HG02642 (cell line): ENCODE results near the gene LGI1.

Experiments
- ATAC-seq: cut with Tn5 transposase; IDR thresholded peaks from one replicate; pipeline ENCODE4 v1.9.1; 2021; ENCODE audit warnings: mild to moderate bottlenecking; ENCODE audit not compliant: unreplicated experiment, poor library complexity

Gene LGI1

DNA sequence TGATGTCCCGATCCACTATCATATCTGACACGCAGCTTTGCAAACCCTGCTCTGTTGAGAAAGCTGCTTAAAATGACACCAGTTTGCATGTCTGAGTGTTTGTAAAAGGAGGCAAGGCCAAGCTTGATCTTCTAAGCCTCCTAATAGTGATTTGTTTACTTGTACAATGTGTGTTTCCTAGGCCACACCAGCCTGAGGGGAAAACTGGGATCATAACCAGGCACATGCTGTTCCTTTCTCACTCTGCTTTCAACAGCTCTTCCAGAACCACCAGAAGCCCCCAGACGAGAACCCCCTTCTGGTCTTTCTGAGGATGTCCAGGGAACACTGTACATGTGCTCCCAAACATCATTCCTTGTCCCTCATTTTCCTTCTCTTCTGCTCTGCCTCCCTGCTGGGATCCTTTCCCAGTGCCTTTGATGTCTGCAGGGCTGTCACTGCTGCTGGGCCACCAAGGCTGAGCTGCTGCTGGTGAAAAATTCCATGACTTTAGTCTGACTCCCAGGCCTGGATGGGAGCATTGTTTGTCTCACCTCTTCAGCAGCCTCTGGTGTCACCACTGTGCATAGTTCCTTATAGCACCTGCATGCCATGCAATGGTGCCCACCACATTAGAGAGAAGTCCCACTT lies 4.0 kb upstream of the LGI1 start:
- no peak for ATAC-seq

DNA sequence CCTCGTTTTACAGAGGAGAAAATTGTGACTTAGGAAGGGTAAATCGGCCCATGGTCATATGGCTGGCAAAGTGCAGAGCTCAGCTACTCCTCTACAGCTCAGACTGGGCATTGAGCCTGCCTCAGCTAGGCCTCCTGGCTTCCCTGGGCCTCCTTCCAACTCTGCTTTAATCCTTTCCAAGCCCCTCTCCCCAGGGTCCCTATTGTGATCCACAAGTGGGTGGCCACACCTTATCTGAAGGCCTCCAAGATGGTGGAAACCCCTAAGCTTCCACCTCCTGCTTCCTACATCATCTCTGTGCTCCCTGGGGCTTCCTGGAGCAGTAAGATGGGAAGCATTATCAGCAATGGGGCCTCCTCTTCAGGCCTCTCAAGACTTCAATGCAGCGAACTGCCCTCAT lies 3.0 kb upstream of the LGI1 start:
- no peak for ATAC-seq

DNA sequence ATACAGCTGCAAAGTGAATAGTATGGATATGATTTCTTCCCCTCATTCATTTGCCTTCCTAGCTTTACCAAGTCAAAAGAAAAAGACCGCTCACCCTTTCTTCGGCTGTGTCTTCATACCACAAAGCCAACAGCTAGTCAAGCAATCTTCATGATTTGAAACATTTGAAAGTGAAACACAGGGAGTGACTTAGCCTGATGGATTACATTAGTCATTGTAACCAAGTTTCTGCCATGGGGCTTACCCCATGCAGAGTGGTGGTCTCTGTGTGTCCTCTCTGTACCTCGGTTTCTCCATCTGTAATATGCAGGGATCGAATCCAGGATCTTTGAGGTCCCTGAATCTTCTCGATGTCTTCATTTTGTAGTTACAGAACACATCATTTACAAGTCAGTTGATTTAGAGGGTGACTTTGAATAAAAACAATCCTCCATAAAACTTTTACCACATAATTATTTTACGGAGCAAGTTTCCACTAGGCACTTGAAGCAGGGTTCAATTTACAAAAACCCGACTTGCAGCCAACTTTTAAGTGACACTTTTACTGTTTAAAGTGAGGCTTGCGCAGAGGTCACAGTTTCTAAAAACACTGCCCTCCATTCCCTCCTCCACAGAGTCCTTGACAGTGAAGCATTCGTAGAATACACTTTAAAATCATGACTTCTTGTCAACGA lies 2.2 kb upstream of the LGI1 start:
- no peak for ATAC-seq

DNA sequence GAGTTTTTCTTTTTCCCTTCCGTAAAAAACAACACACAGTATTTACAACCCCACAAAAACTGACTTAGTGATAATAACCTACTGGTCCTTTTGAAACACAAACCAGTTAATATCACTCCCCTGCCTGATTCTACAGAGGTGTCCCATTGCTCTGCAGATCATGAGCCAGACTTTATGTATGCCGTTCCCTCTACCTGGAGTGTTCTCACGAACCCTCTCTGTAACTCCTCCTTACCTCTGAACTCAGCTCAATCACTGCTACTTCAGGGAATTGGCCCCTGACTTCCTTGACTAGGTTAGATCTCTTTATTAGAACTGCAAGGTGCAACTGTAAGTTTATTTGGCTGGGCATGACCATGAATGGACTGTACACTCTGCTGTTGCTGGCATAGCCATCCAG lies 1.6 kb upstream of the LGI1 start:
- ATAC-seq: no peak

DNA sequence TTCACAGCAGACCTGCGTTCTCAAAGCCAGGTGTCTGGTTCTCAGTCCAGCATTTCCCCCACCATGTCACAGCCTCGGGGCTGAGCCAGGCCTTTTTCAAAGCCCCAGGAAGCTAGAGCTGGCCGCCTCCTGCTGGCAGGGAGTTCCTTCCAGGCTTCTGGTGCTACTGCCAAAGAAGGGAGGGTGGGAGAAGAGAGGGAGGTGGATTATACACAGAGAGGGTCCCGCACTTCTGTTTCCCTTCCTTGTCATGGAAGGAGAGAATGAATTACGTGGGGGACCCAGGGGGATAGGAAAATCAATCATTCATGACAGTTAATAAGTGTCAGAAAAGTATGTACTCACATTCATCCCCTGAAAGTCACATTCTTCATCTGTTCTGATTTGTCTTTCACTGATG lies 600 bp upstream of the LGI1 start:
- ATAC-seq: no peak

DNA sequence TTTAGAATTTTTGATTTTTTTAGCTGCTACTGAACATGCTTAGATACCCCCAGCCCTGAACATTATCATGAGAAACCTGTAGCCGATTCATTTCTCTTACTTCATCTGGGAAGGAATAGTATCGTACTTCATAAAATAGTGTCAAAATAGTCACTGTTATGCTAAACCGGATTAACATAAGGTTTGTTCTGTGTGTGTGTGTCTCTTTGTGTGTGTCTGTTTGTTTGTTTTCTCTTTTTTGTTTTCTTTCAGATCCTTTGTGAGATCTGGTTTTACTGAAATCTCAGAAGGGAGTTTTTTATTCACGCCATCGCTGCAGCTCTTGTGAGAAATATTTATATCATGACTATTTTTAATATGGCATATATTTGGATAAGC lies 761 bp downstream of the LGI1 start:
- ATAC-seq: no peak

DNA sequence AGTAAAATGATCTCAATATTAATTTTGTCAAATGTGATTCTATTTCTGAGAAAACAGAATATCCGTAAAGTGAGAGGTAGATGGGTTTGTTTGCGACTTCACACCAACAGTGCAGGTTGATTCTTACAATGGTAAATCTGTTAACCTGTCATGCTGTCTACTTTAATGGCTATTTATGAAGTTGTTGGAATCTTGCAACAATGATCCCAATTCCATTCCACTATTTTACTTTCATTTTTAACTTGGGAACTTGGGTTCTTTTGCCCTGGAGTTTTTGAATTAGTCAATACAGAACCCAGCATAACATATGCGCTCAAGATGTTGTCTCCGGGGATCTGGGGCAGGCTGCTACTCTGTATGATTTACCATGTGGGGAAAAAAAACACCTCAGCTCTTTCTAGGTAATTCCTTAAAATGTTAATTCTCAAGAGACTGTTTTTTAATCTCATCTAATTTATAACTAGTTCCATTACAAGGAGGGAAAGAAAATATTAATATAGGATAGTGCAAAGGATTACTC lies 1.2 kb downstream of the LGI1 start:
- no peak for ATAC-seq

DNA sequence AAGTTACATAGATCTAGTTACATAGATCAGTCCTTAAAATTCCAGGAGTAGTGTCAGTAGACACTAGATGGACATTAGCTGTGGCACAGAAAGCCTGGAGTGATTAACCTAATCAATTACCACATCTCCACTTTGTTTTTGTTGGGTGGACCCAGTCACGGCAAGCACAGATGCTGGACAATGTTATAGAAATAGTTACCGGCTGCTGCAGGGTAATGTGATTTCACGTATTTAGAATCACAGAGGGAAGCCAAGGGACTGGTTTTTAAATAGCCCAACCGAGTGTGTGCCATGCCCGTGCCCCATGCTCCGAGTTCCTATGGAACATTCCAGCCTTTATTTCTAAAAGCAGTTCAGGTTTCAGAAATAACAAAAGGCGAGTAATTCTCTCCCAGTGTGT lies 2.8 kb downstream of the LGI1 start:
- no peak for ATAC-seq

DNA sequence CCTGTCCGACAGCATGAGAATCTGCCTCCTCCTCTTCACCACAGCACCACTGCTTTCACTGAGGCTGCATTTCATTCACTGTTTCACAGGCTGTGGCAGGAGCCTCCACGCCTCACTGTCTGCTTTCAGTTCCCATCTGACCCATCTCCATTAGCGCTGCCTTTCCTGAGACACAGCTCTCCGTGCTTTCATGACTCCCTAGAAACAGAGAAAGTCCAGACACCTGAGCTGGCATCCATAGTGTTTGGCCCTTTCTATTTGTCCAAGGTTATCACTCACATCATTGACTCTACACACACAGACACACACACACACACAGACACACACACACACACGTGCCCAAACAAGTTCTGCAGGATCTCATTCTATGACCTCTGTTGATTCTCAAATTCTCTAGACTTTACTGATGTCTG lies 5.2 kb downstream of the LGI1 start:
- no peak for ATAC-seq

DNA sequence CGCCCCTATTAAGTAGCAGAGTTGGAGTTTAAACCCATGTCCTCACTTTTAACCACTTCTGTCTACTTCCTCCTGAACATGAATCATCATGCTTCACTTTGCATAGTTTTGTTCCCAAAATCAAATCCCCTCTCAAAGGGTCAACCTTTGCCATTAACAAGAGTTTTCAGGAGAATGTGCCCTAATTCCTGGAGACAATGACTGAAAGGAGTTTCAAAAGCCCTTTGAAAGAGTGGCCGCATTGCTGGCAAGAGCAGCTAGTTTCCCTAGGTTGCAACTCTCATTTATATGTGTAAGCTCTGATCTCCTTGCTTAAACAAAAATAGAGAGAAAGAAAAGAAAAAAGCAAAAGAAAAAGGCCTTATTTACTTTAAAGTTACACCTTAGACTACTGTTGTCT lies 9.2 kb downstream of the LGI1 start:
- ATAC-seq: no peak

DNA sequence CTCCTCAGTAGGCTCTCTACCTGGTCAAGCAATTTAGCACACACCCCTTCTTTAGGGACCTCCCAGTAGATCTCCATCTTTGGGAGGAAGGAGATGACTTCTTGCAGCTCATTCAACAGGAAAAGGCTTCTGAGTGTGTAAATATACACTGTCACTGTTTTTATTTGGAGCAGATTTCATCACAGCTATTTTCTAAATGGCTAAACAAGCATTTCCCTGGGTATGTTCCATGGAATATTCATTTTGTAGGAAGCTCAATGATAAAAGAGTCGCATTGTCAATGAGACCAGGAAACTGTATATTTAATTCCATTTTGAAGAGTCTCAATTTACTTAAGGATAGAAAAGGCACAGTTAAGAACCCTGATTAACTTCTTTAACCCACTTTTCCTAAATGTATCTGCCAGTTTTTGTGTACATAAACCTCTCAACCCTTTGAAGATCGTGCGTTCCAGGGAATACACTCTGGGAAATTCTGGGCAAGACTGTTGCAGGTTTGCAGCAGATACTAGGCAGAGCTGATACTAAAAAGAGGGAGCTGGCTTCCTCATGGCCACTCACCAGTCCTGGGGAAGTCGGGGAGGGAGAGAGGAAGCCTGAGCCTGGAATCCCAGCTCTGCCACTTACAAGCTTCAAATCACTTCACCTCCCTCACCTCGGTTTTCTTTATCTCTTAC lies 10.1 kb downstream of the LGI1 start:
- ATAC-seq: no peak

DNA sequence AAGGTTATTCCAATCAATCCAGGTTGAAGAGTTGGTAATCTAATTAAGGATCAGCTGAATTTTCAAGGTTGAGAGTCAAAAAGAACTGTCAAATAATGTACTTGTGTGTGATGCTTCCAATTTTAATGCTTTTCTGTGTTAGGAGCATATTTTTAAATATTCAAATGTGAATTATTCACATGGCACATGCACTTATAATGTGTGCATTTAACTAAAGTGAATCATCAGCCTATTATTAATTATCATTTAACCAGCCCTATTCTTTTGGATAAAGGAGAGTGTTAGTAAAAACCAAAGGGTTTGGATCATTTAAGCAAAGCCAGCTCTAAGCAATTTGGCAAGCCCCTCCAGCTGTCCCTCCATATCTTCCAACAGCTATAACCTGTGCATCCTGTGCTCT lies 11.2 kb downstream of the LGI1 start:
- no peak for ATAC-seq

DNA sequence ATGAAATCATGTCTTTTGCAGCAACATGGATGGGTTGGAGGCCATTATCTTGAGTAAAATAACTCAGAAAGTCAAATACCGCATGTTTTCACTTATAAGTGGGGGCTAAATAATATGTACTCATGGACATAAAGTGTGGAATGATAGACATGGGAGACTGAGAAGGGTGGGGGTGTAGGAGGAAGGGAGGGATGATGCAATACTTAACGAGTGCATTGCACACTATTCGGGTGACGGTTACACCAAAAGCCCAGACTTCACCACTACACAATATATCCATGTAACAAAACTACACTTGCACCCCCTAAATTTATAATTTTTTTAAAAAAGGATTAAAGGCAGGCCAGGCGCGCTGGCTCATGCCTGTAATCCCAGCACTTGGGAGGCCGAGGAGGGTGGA lies 13.6 kb downstream of the LGI1 start:
- ATAC-seq: no peak

DNA sequence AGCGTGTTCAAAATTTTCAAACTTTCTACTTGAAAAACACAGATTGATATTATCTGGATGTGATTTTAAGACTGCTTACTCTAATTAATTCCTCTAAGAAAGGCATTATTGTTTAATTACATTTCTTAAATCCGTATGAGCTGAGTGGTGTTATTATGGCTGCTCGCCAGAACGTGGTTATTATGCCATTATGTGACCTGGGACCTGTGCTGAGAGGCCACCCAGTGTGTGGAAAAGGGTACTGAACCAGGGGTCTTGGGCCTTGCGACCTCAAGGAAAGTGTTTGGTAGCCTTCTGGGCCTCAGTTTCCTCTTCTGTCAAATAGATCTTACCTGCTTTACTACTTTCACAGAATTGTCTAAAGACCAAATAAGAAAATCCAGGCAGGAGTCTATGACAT lies 15.4 kb downstream of the LGI1 start:
- no peak for ATAC-seq

DNA sequence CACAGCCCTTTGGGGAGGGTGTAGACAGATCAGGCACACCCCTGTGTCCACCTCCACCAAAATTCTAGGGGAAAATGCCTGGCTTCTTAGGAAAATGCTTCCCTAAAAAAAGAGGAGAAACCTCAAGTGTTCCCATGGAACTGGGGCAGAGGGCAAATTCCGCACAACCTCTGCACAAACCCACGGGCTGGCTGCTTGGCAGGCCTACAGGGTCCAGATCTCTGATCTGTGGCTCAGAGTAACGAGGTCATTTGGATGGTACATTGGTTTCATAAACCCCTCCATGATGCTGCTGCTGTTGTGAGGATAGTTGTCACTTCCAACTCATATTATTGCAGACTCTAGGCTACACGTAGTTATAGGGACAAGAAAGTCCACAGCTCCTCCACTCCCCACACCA lies 16.0 kb downstream of the LGI1 start:
- no peak for ATAC-seq

DNA sequence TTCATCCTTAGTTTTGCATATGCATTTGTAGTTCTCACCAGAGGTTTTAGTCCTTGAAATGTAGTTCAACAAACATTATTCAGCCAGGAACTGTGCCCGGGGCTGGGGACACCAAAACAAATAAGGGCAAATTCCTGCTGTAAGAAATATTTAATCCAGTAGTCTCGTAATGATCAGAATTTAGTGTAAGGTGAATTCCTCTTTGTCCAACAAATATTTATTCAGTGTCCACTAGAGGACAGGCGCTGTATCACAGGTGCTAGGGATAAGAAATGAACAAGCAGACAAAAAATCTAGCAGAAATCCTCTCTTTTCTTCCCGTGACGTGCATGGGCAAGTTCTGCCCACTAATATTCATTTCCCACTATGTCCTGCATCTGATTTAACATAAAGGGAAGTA lies 17.6 kb downstream of the LGI1 start:
- ATAC-seq: no peak

DNA sequence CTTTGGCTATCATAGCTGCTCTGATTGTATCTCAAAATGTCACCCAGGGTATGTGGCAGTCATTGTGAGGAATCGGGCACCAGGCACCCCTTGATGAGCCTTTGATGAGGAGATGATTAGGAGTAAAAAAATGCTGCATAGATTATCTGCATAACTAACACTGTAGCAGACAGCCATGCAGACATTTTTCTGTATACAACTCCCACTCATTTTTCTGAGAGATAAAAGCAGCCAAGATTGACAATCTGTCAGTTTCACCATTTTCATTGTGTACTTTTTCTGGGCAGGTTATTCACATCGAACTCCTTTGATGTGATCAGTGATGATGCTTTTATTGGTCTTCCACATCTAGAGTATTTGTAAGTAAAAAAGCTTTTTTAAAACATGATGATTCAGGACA lies 19.4 kb downstream of the LGI1 start:
- ATAC-seq: no peak

DNA sequence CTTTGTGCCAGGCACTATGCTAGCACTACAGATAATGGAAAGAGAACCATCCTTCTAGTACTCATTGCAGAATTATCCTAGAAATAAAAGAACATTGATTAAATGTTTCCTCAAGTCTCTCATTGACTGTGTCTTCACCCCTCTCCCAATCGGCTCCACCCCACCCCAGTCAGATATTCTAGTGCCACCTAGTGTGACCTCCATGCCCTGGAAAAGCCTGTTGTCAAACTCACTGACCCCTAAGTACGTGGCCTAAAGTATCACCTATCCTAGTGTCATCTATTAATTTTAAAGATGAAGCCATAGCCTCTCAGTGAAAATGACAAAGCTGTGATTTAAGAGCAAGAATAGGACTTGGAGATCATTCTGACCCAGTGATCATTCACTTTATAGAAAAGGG lies 26.3 kb downstream of the LGI1 start:
- no peak for ATAC-seq

DNA sequence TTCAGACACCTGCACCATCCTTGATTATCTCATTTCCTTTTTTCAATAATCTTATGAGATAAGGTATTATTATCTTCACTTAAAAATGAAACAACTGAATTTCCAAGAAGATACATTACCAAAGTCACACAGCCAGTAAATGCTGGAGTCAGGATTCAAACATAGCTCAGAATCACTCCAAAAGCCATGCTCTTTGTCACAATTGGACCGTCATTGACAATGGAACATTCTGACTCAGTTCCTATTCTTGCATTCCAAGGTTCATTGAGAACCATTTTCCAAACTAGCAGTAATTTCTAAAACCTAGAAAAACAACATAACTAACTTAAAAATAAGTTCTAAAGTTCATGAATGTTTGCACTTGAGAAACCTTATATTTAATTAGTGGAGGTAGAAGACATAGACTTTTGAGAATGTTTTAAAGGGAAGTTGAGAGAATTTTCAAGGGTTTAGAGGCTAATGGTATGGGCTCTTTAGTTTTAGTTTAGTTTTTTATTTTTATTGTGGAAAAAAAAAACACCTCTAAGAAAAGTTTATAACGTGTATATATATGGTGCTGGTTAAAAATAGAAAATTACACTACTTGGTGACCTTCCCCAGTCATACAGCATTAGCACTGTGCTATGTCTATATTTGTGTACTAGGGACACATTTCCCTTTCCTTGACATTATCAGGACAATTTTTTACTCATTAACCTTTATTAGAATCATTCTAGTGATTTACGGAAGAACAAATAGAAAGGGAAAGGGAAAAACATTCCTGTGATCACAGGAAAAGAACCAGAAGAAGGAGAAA lies 30.9 kb downstream of the LGI1 start:
- no peak for ATAC-seq

DNA sequence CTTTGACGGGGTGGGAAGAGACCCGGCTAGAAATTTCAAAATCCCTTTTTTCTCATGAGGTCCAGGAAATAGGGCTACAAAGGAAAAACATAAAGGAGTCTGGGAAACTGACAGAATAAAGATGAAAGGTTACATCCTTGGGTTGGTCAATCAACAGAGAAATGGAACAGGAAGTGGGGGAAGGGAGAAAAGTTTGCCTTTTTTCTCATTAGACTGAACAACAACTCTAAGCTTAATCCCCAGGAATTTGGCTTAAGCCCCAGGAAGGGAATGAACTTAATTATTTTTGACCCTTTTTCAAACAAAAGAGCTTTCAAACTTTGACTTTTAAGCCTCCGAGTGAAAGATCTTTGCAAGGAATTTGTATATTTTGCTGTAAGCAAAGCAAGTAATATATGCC lies 32.7 kb downstream of the LGI1 start:
- no peak for ATAC-seq

DNA sequence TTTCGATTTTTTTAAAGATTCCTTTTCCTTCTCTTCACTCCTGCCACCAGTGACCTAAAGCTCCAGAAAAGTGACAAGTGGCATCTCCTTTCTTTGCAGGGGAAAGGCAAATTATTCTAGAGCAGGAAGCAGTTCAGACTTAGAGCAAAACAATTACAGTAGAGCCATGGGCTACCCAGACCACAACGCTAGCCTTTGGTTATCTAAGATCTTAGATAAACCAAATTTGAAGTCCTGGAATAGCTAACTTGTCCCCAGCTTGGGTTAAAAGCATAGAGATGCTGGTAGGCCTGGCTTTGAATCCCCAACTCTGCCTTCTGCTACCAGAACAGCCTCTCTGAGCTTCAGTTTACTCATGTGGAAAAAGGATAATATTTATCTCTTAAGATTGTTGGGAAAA lies 38.4 kb downstream of the LGI1 start:
- no peak for ATAC-seq
